ENCODE data around the gene ZNF576. TPM values are rescaled to one million over a fixed set of nuclear protein-coding genes. Genes with fewer than 3 reads are reported as not detected.

Gene ZNF576
- total RNA-seq, 1 experiment from 2014 or later = 26.1 TPM

DNA sequence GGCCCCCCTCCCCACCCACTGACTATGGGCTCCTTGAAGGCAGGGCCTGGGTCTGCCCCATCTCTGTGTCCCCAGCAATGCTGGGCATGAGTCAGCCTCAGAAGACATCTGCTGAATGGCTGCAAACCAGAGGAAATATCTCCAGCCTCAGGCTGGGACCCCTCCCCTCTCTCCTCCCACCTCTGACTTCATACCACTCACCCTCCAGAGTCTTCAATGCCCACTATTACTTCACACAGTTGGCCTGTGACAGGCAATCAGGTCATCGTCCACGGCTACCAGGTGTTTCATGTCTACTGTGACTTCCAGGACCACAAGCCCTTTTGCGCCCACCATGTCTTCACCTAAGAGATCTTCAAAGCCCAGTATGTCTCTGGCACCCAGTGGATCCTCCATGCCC lies 15.4 kb downstream of the ZNF576 start, which contains the start of gene SRRM5:
SRRM5 (plus strand) TSS at position 301 of the 400 bp plus-strand sequence; CDS start at position 335, 34 bp downstream.
- no peaks in the 10 kb centered on the region for H3K27me3 ChIP-seq
- peaks cover 31% of the 10 kb centered on the region for H3K36me3 ChIP-seq
- DNase-seq = no peak
- H3K4me3 ChIP-seq = no peak within 1 kb of the TSS
- no peaks in the 10 kb centered on the region for H3K9me3 ChIP-seq

DNA sequence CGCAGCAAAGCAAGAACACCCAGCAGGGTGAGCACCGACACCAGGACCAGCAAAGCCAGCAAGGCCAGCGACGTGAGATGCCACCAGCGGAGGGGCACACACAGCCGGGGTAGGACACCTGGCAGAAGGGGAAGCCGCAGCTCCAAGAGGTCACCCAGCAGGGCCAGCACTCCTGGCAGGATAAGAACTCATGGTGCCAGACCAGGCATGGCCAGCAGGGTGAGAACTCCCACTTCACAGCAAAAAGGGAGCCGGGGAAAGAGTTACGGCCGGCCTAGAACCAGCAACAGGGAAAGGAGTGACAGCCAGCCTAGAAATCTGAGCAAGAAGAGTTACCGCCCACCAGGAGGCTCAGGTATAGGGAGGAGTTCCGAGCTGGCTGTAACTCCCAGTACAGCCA lies 16.0 kb downstream of the ZNF576 start:
- Histone ChIP-seq H3K9me3 (no peaks in the 10 kb centered on the region), H3K36me3 (peaks cover 31% of the 10 kb centered on the region), H3K27me3 (no peaks in the 10 kb centered on the region), H3K4me3 (no peak overlapping the region)
- no peak for DNase-seq

DNA sequence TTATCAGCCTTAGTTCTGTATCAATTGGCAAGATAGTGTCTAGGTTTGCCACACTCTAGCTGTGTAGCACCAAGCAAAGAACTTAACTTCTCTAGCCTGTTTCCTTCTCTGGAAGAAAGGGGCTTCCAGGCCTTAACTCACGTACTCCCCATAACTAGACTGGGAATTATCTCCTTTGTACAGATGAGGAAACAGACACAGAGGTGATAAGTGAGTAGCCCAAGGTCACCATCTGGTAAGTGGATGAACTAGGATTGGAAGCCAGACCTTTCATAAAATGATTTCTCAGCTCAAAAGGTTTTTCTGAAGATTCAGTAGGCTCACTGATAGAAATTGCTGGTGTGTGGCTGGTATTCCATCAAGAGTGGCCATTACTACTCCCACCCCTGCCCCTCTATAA lies 19.9 kb downstream of the ZNF576 start:
- H3K27me3 ChIP-seq = no peaks in the 10 kb centered on the region
- H3K4me3 ChIP-seq = no peak overlapping the region
- H3K9me3 ChIP-seq = no peaks in the 10 kb centered on the region
- peaks cover 23% of the 10 kb centered on the region for H3K36me3 ChIP-seq
- no peak for DNase-seq

DNA sequence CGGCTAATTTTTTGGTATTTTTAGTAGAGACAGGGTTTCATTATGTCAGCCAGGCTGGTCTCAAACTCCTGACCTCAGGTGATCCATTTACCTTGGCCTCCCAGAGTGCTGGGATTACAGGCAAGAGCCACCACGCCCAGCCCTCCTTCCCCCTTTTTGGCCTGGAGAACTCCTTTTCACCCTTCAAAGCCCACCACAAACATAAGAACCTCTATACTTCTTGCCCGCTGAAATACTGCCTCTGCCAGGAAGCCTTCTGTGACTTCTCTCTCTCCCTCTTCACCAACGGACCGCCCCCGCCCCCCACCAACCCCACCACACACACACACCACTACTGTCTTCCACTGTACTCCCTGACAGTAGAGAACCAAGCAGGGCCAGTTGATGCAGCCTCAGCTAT lies 20.6 kb downstream of the ZNF576 start:
- no peak for DNase-seq
- no peaks in the 10 kb centered on the region for H3K9me3 ChIP-seq
- H3K36me3 ChIP-seq = peaks cover 18% of the 10 kb centered on the region
- H3K4me3 ChIP-seq = no peak overlapping the region
- no peaks in the 10 kb centered on the region for H3K27me3 ChIP-seq

DNA sequence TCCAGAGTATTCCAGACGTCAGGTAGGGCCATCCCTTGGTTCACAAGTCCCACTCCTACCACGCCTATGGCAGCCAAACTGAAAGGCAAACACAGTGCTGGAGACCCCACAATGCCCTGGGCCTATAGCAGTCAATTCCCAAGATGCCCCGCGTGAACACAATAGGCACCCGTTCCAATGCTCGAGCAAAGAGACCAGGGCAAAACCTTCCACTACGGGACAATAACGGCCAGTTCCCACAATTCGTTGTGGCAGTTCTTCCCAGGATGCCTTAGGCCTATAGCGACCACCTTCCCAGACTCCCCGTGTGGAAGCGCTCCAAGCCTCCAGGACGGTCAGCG lies 22.5 kb downstream of the ZNF576 start:
- H3K9me3 ChIP-seq = no peaks in the 10 kb centered on the region
- no peaks in the 10 kb centered on the region for H3K27me3 ChIP-seq
- peak overlapping the region; percentile 72 for H3K4me3 ChIP-seq
- DNase-seq = peak; percentile 50
- H3K36me3 ChIP-seq = peaks cover 3% of the 10 kb centered on the region; the same call in 1 of the 2 replicates

DNA sequence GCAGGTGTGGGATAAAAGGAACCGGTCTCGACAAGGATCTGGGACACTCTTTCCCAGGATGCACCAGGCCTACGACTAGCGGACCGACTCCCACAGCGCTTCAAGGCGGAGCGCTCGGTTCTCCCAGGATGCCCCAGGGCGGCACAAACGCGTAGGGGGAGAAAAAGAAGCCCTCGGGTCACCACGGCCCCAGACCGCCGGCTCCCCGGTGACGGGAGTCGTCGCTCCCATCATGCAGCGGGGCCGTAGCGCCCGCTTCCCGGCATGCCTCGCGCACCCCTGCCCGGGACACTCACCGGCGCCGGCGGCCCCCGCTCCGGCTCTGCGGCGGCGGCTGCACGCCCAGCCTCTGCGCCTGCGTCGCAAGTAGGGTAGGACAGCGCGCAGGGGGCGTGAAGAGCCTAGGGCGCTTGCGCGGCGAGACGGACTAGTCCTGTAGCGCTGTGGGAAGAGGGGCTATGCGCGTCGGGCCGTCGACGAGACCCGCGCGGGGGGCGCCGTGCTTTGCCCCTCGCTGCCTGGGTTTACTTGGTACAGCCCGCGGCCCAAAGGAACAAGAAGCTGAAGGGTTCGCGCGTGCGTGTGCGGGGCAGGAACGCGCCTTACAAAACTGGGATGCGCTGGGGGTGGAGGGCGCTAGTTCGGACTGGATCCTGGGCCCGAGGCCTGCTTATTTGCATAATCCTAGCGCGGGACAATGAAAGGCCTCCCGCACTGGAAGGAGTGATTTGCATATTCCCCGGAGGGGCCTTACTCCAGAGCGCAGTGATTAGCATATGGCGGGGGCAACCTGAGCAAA lies 23.1 kb downstream of the ZNF576 start, which contains the start of gene ZNF428:
ZNF428 (minus strand) TSS at position 368 of the 799 bp plus-strand sequence. CDS start 5,325 bp downstream, outside the sequence.
- Histone ChIP-seq H3K36me3 (no peaks in the 10 kb centered on the region; the same call in 1 of the 2 replicates), H3K9me3 (no peaks in the 10 kb centered on the region)

DNA sequence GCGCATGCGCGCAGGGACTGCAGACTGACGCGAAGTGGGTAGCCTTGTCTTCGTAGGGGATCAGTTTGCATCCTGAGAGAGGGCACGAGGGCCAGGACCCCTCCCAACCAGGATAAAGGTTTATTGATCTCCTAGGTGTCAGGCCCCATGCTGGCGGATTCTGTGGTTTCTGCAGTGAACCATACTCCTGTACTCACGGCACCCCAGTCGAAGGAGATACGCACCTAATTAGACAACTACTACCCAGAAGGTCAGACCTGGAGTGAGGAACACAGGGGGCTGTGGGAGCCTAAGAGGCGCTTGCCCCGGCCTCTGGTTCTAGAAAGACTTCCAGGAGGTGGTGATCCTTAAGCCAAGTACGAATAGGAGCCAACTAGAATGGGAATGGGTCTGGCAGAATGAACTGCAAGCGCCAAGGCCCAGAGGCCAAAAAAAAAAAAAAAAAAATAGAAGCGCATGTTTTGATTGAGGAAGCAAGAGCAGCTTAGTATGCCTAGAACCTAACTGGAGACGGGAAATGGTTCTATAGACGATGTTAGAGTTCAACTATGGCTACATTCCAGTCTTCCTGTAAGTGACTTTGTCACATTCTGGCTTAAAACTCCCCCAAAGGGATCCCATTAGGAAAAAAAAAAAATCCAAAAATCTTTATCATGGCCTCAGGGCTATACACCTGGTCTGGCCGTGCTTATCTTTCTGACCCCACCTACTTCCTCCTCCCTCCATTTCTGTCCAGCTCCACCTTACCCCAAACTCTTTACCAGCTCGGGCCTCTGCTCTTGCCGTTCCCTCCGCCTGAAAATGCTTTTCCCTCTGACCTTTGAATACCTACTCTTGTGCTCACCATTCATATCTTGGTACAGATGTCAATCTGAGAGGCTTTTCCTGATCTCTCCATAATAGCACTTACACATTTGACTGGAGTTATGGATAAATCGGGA lies 23.9 kb downstream of the ZNF576 start:
- DNase-seq = no peak
- peak overlapping the region; percentile 72 for H3K4me3 ChIP-seq
- H3K36me3 ChIP-seq = no peaks in the 10 kb centered on the region
- no peaks in the 10 kb centered on the region for H3K9me3 ChIP-seq
- no peaks in the 10 kb centered on the region for H3K27me3 ChIP-seq

More for the DNA sequence above, 23.1 kb downstream of the ZNF576 start, which contains the start of gene ZNF428:
- DNase-seq = peak; percentile 90
- Histone ChIP-seq H3K4me3 (peak within 1 kb of the TSS; percentile 72), H3K27me3 (no peaks in the 10 kb centered on the region)

DNA sequence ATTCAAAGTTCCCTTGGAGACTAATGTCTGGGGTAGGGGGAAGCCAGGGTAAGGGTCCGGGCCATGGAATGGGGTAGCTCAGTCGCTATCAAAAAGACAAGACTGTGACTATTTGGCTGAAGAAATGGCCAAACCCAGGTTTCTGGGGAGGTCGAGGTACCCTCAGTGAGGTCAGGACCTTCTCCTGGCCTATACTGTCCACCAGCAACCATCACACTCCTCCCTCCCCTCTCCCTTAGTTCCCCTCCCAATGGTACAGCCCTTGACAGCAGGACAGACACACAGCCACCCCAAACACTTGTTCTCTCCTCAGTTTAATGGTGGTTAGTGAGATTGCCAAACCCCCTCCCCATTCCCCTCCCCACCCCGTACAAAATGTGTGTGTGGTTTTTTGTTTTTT lies 25.7 kb downstream of the ZNF576 start:
- Histone ChIP-seq H3K4me3 (no peak overlapping the region), H3K27me3 (no peaks in the 10 kb centered on the region; the same call in 1 of the 2 replicates), H3K9me3 (no peaks in the 10 kb centered on the region), H3K36me3 (no peaks in the 10 kb centered on the region)
- DNase-seq = no peak

DNA sequence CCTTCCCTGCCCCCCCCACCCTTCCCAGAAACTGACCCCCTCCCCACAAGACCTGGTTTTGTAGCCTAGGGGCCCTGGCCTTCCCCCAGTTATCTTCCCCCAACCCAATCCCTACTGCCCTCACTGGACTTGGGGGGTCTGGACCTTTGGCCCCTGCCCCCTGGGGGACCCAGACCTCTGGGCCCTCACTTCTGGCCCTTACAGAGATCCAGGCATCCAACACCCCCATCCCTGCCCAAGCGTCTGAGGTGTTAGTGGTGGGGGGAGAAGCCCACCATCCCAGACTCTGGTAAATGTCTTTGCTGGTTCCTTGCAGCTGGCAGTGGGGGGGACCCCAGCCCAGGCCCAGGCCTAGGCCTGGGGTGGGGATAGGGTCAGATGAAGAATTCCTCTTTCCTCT lies 26.6 kb downstream of the ZNF576 start:
- H3K36me3 ChIP-seq = no peaks in the 10 kb centered on the region
- no peaks in the 10 kb centered on the region for H3K9me3 ChIP-seq
- DNase-seq = no peak
- no peak overlapping the region for H3K4me3 ChIP-seq
- H3K27me3 ChIP-seq = no peaks in the 10 kb centered on the region; the same call in 1 of the 2 replicates

DNA sequence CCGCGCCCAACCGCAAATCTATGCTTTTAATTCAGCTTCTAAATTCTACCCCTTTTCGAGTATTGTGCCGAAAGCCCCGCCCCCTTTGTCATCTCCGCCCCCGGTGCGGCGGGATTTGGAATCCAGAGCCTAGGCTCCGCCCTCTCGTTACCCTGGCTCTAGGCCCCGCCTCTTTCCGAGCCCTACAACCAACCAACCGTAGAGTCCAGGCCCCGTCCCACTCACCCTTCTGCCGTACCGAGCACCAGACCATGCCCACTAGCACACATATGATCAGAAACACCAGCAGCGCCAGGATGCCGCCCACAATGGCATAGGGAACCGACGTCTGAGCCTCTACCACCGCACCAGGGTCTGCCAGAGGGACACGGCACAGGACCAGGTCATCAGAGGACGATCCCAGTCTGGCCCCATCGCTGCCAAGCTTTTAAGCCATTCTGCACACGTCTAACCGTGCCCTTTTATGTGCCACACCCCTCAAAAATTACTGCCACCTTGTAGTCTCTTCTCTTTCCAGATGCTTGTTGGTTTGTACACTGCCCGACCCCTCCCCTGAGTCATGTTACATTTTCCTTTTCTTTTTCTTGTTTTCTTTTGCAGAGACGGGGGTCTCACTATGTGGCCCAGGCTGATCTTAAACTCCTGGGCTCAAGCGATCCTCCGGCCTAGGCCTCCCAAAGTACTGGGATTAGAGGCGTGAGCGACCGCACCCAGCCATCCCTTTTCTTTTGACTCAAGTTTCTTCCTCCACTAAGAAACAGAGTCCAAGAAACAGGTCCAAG lies 27.7 kb downstream of the ZNF576 start:
- Histone ChIP-seq H3K9me3 (no peaks in the 10 kb centered on the region), H3K4me3 (no peak overlapping the region)
- DNase-seq = peak; percentile 40

DNA sequence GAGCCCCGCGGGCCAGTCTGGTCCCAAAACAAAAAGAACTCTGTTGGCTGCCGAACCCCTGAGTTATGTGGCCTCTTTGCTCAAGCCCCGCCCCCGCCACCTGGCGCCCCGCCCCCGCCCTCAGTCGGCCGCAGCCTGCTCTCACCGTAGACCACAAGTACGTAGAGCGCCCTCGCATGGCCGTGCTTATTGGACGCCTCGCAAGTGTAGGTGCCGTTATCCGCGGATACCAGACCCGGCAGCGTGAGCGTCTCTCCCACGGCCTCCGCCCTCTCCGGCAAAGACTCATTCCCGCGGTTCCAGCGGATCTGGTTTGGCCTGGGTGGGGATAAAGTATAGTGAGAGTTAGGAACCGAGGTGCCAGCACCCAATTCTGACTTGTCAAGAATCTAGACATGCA lies 28.5 kb downstream of the ZNF576 start:
- Histone ChIP-seq H3K9me3 (no peaks in the 10 kb centered on the region), H3K27me3 (no peaks in the 10 kb centered on the region; the same call in 1 of the 2 replicates), H3K36me3 (no peaks in the 10 kb centered on the region), H3K4me3 (no peak overlapping the region)
- peak; percentile 43 for DNase-seq

More for the DNA sequence above, 27.7 kb downstream of the ZNF576 start:
- H3K36me3 ChIP-seq = no peaks in the 10 kb centered on the region
- no peaks in the 10 kb centered on the region; the same call in 1 of the 2 replicates for H3K27me3 ChIP-seq

DNA sequence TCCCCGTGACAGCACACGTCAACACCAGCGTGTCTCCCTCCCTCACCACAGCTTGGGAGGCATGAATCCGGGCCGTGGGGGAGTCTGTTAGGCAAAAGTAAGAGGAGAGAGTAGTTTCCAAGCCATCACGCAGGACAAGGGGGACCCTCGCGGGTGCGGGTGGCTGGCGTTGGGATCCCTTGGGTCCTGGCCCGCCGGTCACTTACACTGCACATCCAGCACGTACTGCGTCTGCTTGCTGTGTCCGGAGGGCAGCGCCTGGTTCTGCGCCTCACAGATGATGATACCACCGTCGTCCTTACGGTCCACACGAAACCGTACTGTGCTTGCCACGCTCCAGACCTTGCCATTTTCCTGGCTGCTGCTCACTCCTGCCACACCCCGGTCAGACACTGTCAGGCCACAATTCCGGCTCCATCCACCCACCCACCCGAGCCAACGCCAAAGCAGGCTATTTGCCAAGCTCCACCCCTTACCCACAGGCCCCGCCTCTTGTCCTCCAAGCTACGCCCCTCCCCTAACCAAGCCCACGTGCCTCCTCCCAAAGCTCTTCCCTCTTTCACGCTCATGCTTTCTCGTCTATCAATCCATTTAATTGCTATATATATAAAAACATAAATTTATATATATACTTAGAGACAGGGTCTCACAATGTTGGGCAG lies 29.7 kb downstream of the ZNF576 start:
- Histone ChIP-seq H3K9me3 (no peaks in the 10 kb centered on the region), H3K36me3 (no peaks in the 10 kb centered on the region), H3K27me3 (no peaks in the 10 kb centered on the region; the same call in 1 of the 2 replicates), H3K4me3 (no peak overlapping the region)
- DNase-seq = peak; percentile 45

DNA sequence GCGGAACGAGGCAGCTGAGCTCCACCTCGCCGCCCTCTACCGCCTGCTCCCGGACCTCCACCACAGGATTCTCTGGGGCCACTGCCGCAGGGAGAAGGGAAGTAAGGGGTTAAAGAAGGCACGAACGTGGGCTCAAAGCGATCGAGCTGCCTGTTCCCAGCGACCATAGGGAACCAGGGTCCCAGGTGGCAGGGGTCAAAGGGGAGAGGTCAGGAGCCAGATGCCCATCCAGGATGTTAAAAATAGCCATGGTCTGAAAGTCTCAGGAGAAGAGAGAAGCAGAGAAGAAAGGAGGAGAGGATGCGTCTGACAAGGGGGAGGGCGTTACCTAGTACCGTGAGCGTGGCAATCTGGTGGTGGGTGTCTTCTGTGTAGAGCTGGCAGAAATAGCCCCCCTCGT lies 30.4 kb downstream of the ZNF576 start:
- no peak overlapping the region for H3K4me3 ChIP-seq
- peaks cover under 1% of the 10 kb centered on the region; the same call in 1 of the 2 replicates for H3K27me3 ChIP-seq
- H3K36me3 ChIP-seq = no peaks in the 10 kb centered on the region
- no peak for DNase-seq
- H3K9me3 ChIP-seq = no peaks in the 10 kb centered on the region

DNA sequence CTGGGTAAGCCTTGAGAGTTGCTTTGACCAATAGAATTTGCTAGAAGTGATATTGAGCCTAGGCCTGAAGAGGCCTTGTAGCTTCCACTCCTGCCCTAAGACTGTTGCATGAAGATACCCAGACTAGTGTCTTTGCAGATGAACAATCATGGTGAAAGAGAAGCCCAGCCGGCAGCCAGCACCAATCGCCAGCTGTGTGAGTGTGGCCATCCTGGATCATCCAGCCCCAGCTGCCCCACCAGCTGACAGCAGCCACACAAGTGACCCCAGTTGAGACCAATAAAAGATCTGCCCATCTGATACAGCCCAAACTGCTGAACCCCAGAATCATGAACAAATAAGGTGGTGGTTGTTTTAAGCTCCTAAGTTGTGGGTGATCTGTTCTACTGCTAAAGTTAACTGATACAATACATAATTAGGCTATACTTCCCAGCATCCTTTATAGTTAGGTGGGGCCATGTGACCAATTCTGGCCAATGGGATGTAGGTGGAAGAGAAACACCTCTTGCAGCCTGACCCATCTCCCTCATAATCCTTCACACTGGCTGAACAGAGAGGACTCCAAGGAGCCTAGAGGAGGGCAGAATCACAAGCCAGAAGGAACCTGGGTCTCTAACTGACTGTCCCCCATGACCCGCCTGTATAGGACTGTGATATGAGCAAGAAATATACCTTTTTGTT lies 32.4 kb downstream of the ZNF576 start:
- no peak for DNase-seq
- Histone ChIP-seq H3K36me3 (no peaks in the 10 kb centered on the region), H3K9me3 (no peaks in the 10 kb centered on the region), H3K4me3 (no peak overlapping the region), H3K27me3 (peaks cover 7% of the 10 kb centered on the region; the same call in 1 of the 2 replicates)

DNA sequence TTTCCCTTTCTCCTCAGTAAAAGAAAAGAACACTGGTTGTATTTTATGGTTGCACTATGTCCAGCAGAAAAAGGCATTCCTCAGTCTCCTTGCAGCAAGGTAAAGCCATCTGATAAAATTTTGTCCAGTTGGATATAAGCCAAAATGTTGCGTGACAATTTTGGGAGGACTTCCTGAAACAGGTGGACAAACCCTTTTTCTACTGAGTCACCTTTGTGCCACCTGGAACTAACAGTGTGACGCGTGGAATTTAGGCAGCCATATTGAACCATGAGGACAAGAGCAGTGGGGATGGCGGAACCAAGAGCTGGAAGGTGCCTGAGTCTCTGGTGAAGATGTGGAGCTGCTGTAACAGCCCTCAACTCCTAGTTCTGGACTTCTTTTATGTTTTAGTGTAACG lies 35.1 kb downstream of the ZNF576 start:
- Histone ChIP-seq H3K36me3 (no peaks in the 10 kb centered on the region), H3K4me3 (no peak overlapping the region), H3K9me3 (no peaks in the 10 kb centered on the region), H3K27me3 (peaks cover 15% of the 10 kb centered on the region; the same call in 1 of the 2 replicates)
- DNase-seq = no peak
